Stimulated activated naive CD8-positive, alpha-beta T cell treated with anti-CD3 and anti-CD28 coated beads, Interleukin-15, Interleukin-2, amounts not matched to agents 100 U/mL and 50 U/mL, for 24 hours (primary cell): ENCODE data around the gene TPST1.
"Not testable (repeated sequence)": the region's sequence is repeated elsewhere in the genome, so short reads cannot be mapped to it uniquely, and the experiment has no call there.

ENCODE experiments used
- ATAC-seq: fragments of 150-1000 bp; cut with Tn5 transposase; one replicate; pipeline ENCODE4 v1.10.0; 2021
- DNase-seq: peaks from one replicate; pipeline ENCODE4 v3.0.0; 2021

Gene TPST1

DNA sequence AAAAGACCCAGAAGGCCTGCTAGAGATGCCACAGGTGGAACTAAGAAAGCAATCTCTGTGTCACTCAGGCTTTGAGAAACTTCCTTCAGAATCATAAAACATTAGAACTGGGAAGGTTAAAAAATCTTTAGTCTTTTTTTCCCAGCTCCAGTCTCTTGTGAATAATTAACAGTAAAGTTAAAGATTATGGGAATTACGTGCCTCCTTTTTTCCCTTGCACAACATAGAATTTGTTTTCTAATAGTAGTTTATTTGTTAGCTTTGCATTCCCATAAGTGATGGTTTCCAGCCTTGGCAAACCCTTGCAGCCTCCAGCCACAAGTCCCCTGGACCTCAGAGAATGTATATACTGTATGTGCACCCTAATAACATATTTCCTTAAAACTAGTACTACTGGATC lies 128.3 kb downstream of the TPST1 start:
- no peak for ATAC-seq
- no peak for DNase-seq

DNA sequence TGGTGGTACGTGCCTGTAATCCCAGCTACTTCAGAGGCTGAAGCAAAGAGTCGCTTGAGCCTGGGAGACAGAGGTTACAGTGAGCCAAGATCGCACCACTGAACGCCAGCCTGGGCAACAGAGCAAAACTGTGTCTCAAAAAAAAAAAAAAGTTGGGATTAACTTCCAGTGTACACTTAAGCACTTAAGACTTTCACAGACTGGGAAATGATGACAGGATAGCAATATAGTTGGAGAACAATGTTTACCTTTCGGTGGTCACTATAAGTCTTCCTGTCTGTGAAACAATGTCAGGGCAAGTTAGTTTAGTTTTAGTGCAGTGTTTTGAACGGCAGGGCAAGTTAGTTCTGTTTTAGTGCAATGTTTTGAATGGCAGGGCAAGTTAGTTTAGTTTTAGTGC lies 130.2 kb downstream of the TPST1 start:
- DNase-seq (no peak), ATAC-seq (no peak)

DNA sequence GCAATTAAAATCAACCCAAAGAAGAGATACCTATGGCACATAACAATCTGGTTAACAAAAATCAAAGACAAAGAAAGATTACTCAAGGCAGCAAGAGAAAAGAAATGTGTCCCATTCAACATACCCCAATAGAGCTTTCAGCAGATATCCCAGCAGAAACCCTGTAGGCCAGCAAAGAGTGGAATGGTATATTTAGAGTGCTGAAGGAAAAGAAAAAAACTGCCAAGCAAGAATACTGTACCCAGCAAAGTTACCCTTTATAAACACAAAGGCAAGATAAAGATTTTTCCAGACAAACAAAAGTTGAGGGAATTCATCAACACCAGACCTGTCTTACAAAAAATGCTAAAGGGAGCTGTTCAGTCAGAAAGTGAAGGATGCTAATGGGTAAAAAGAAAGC lies 131.6 kb downstream of the TPST1 start:
- ATAC-seq = no peak
- no peak for DNase-seq

DNA sequence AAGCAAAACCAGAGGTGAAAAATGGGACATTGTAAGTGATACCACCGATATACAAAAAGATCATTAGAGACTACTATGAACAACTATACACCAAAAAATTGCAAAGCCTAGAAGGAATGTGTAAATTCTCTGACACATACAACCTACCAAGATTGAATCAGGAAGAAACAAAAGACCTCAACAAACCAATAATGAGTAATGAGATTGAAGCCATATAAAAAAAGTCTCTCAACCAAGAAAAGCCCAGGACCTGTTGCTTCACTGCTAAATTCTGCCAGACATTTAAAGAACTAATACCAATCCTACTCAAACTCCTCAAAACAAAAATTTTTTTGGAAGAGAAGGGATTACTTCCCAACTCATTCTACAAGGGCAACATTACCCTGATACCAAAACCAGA lies 134.0 kb downstream of the TPST1 start:
- ATAC-seq = no peak

DNA sequence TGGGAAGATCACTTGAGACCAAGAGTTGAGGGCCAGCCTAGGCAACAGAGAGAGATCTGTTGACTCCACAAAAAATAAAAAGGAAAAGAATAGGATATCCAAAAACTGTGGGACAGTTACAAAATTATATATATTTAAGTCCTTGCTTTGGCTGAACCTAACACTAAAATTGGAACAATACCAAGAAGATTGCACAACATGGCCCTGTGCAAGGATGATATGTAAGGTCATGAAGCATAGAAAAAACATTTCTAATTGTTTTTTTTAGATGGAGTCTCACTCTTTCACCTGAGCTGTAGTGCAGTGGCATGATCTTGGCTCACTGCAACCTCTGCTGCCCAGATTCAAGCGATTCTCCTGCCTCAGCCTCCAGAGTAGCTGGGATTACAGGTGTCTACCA lies 139.0 kb downstream of the TPST1 start:
- no peak for ATAC-seq
- no peak for DNase-seq

More for the DNA sequence above, 134.0 kb downstream of the TPST1 start:
- DNase-seq = no peak

DNA sequence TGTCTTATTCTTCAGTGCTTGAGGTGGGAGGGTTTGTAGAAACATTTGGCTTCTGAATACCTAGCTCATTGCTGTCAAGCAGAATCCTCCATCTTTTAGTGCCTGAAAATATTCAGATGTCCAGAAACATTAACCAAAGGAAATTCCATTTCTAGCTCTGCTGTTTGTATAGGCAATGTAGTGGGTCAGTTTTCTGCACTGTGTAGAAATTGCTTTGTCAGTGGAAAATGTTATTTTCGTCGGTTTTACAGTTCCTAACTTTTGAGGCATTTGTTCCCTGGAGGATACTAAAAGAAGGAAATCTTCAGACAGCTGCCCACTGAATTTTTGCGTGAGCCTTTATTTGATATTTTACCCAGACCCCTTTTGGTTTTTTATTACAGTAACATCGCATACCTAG lies 143.4 kb downstream of the TPST1 start:
- ATAC-seq = no peak
- DNase-seq = no peak

DNA sequence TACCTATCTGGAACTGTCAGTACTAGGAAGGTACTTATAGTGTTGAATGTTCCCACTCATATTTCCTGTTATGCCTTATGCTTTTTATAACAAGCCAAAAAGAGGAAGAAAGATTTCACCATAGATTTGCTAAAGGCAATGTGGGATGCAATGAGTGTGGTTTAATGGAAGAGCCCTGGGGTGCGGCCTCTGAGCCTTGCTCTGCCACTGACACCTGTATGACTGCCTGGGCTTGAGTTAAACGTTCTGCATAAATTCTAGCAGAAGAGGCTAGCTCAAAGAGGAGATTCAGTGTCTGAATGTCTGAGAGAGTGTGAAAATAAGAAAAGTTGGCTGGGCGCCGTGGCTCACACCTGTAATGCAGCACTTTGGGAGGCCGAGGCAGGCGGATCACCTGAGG lies 143.8 kb downstream of the TPST1 start:
- ATAC-seq (no peak), DNase-seq (no peak)

DNA sequence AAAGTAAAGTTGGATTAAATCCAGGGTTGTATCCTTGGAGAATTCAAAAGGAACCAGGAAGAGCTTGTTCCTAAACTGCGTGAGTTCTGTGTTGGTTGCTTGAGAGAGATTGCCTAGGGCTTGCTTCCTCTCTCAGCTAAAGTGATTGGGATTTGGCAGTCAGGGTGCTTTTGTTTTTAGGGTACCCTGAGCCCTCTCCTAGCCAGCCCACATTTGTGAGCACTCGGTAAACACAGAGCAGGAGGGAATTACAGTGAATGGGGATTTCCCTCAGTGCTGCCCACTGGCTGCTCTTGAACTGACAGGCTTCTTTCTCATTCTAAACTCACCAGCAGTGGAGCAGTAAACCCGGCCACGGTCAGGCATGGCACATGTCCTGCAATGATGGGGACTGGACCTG lies 146.9 kb downstream of the TPST1 start:
- ATAC-seq = no peak

DNA sequence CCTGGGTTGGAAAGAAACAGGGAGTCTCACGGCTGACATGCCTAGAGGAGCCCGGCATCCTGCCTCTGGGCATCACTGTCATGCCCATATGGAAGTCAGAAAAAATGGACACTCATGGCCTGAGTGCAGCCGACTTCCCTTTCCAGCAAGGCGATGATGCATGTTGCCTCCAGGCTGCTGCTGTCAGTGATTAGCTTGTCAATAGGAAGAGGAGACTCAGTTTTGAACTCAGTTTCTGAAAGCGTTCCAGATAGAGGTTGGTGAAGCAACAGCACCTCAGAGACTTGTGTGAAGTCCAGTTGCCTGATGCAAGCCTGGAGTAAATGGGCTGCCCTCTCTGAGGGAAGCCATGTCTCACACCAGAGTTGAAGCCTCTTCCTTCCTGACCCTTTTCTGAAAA lies 148.4 kb downstream of the TPST1 start:
- no peak for DNase-seq
- no peak for ATAC-seq

More for the DNA sequence above, 146.9 kb downstream of the TPST1 start:
- DNase-seq = no peak

DNA sequence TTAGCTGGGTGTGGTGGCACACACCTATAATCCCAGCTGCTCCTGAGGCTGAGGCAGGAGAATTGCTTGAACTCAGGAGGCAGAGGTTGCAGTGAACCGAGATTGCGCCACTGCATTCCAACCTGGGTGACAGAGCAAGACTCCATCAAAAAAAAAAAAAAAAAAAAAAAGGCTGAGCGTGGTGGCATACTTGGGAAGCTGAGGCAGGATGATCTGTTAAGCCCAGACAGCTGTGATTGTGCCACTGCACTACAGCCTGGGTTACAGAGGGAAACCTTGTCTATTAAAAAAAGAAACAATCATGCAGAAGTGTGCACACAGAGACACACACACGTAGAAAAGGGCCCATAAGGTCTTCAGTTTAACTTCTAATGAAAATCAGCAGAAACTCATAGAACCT lies 150.6 kb downstream of the TPST1 start:
- ATAC-seq = no peak
- DNase-seq = no peak

DNA sequence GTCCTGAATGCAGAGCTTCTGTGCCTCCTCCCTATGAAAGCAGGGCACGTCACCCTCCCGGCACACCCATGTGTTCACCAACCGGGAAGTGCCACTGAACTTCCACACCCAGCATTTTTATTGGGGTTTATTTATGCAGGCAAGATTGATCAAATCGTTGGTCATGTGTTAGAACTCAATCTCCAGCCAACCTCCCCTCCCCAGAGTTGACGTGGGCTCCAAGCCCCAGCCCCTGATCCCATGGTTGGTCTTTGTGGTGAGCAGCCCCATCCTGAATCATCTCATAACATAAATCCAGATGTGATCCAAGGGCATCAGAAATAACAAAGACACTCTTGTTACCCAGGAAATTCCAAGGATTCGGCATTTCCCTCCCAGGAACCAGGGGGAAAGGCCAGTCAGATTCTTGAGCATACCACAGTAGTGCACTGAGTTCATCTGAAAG lies 151.2 kb downstream of the TPST1 start:
- DNase-seq = no peak

DNA sequence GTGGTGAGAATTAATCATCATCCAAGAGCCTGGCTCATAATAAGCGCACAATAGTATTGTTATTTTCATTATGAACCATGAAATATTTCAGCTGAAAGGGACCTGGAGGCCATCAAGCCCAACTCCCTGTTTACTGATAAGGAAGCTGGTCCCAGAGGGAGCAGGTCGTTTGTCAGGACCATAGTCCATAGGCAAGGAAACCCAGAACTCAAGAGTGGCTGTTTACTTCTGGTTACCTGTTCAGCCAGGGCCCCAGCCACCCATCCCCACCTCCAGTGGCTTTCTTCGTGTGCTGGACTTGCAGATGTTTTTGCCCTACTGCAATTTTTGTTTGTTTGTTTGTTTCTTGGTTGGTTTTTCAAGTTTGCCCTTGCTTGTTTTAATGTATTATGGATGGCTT lies 152.0 kb downstream of the TPST1 start:
- DNase-seq (no peak), ATAC-seq (no peak)

More for the DNA sequence above, 151.2 kb downstream of the TPST1 start:
- ATAC-seq = no peak

DNA sequence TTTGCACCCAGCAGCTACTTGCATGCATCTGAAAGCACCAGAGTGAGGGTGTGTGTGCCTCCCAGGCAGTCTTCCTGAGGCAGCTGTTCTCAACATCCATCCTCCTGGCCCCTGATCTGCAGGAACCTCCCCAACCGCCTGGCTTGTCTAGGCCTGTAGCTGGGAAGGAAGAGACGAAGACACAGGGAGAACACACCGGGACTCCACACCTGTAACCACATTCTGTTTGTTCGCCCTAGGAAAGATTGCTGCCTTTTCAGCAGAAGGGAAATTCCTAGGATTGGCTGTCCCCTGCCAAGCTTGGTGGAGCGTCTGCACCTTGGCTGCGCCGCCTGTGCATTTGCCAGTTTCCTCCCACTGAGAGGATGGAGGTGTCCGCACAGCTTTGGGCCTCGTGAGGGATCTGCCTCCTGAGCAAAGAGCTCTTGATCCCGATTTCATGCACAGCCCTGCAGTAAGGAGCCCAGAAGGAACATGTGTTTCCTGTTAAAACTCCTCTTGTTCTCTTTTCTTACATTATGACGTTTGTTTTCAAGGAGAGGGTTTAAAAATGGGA lies 154.6 kb downstream of the TPST1 start:
- DNase-seq = no peak
- no peak for ATAC-seq

DNA sequence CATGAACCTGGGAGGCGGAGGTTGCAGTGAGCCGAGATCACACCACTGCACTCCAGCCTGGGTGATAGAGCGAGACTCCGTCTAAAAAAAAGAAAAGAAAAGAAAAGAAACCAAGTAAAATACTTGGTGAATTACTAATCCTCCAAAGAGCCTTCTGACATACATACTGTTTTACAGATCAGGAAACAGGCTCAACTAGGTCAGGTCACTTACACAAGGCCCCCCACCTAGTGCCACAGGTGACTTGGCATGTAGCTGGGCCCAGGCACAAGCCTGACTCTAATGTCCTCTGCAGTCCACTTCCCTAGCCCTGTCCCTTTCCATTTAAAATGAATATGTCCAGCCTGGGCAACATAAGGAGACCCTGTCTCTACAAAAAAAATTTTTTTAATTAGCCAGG lies 157.0 kb downstream of the TPST1 start:
- DNase-seq (no peak), ATAC-seq (no peak)

DNA sequence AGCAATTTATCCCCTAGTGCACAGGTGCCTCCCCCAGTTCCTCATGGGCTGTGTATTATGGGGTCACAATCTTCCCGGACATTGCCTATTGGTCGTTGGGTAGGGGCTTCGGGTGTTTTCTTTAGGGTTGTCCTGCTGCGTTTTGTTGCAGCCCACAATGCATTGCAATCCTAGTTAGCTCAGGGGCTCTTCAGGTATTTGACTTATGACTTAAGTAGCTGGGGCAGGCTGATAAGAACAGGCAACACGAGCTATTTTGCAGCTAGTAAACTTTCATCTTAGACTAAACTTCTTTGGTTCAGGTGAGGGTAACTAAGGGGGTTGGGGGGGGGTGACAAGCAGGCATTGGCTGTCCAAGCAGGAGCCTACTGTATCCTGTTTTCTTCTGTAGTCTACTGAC lies 158.5 kb downstream of the TPST1 start:
- DNase-seq (no peak), ATAC-seq (no peak)

DNA sequence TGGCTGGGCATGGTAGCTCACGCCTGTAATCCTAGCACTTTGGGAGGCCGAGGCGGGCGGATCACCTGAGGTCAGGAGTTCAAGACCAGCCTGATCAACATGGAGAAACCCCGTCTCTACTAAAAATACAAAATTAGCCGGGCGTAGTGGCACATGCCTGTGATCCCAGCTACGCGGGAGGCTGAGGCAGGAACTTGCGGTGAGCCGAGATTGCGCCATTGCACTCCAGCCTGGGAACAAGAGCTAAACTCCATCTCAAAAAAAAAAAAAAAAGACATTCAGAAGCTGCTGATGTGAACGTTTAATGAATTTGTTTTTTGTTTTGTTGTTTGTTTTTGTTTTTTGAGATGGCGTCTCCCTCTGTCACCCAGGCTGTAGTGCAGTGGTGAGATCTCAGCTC lies 159.9 kb downstream of the TPST1 start:
- not testable (repeated sequence) for DNase-seq, ATAC-seq

DNA sequence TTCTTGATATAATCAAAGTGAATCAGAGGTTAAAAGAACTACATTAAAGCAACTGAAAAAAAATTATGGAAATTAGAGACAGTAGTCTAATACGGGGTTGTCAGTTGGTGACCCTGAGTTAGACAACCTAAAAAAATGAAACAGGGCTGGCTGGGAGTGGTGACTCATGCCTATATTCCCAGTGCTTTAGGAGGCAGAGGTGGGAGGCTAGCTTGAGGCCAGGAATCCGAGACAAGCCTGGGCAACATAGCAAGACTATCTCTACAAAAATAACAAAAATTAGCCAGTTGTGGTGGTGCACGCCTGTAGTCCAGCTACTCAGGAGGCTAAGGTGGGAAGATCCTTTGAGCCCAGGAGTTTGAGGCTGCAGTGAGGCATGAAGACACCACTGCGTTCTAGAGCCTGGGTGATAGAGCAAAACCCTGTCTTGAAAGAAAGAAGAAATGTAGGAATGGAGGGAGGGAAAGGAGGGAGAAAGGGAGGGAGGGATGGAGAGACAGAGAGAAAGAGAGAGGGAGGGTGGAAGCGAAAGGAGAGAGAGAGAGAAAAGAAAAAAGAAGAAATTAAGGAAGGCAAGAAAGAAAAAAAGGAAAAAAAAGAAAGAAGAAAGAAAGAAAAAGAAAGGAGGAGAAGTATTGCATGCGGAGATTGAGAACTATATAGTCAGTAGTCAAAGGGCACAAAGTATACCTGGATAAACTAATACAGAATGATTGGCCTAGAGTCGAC lies 166.1 kb downstream of the TPST1 start:
- ATAC-seq (no peak), DNase-seq (no peak)

DNA sequence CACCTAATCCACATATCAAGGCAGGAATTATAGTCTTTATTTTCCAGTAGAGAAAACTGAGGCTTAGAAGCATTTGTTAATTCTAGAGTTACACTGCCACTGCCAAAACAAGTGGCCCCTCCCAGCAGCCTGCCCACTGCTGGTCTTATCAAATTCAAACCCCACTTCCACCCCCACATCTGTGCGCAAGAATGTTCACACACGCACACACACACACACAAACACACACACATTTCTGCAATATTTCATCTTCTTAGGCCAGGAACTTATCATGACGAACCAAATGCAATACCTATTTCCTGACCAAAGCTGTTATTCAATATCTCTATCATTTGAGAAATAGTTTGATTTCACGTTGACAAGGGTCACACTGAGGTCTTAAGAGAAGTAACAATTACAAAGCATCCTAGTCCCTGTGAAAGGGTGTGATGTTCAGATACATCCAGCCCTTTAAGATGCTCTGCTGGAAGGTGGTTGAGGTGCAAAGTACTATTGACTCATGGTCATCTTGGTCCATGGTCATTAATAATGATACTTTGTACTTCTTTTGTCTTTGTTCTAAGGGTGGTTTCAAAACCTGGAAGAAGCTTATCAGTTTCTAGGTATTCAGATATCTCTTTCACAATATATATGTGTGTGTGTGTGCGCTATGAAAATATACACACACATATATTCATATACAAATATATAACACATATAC lies 169.2 kb downstream of the TPST1 start:
- ATAC-seq, DNase-seq: not testable (repeated sequence)

DNA sequence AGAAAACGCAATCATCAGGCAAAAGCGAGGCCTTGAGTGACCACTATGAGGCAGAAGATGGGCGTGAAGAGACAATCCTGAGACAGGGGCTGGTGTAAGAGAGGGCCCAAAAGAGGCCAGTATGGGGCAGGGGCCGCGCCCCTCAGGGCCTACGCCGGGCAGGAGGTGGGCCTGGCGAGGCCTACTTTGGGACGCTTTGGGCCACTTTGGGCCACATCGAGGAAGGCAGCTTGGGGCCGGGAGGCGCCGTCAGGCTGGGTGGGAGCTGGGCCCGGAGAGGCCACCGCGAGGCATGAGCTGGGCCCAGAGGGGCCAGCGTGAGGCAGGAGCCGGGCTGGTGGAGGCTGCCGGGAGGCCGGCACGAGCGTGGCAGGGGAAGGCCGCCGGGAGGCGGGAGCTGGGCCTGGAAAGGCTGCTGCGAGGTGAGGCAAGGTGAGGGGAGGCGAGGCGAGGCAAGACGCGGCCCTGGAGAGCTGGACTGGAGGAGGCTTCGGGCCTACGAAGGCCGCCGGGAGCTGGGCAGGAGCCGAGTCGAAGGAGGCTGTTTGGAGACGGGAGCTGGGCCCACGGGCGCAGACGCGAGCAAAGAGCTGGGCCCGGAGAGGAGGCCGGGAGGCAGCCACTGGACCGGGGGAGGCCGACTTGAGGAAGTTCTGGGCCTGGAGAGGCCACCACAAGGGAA lies 171.3 kb downstream of the TPST1 start:
- DNase-seq (no peak), ATAC-seq (no peak)

DNA sequence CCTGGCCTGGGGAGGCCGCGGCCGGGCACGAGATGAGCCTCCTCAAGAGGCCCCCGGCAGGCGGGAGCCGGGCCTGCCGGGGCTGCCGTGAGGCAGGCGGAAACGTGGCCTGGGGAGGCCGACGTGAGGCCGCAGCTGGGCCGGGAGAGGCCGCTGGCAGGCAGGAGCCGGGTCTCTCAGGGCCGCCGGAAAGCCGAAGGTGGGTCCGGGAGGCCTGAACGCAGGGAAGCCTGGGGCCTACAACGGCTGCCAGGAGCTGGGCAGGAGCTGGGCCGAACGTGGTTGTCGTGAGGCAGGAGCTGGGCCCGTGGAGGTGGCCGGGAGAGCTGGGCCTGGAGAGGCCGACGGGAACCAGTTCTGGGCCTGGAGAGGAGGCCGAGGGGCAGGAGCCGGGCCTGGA lies 171.9 kb downstream of the TPST1 start:
- ATAC-seq = no peak
- no peak for DNase-seq

DNA sequence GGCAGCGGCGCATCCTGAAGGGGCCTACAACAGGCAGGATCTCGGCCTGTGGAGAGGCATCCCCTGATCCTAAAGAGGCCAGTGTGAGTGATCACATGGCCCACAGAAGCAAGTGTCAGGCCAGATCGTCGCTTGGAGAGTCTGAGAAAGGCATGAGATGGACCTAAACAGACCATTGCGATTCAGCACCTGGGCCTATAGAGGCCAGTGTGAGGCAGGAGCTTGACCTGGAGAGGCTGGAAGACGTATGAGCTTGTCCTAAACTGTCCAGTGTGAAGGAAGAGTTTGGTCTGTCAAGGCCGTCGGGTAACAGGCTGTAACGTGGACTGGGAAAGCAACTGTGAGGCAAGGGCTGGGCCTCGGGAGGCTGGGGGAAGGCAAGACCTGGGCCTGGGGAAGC lies 172.6 kb downstream of the TPST1 start:
- no peak for DNase-seq

DNA sequence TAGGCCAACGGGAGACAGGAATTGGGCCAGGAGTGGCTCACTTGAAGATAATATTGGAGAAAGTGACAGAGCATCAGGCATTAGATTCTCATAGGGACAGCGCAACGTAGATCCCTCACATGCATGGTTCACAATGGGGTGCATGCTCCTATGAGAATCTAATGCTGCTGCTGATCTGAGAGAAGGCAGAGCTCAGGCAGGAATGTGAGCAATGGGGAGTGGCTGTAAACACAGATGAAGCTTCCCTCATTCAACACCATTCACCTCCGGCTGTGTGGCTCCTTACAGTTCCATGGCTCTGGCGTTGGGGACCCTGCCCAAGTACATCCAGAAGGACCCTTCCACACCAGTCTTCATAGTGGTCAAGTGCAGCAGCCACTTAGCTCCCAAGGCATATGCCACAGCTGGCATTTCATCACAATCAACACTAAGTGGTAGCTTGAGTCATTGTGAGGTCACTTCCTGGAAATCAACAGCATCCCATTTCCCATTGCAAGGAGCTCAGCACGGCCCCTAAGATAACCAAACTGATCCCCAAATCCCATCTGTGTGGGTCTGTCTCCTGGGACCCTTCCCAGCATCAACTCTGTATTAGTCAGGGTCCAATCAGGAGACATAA lies 174.5 kb downstream of the TPST1 start:
- DNase-seq (no peak), ATAC-seq (no peak)

More for the DNA sequence above, 172.6 kb downstream of the TPST1 start:
- ATAC-seq = no peak
